RPMI8226 (cell line): ENCODE measurements around the gene CHST11.

Source experiments
- DNase-seq: peaks from one replicate; pipeline ENCODE4 v3.0.0-alpha.2; 2015

Gene CHST11

DNA sequence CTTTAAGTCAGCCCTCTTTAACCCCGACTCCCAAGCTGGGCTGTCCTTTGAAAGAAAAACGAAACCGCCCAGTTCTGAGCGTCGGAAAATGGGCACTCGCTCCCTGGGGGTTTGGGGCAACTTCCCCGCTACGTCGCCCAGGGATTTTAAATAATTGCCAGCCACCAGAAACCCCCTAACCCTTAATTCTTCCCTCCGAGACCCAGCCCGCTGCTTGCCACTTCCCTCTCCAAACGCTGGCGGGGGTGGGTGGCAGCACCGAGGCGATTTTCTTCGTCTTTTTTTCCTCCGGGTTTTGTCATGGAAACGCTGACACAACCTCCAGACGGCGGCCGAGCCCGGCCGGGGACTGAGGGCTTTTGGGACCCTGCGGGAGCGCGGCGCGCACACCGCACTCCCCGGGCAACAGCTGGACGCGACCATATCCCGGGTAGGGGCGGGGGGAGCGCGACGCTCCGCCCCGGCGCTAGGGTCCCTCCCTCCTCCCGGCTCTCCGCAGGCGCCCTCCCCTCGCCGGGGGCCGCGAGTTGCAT, at the start of gene CHST11:
Gene CHST11, plus strand, starts transcription at position 532 of the 533 bp plus-strand sequence.
- peak; percentile 85 for DNase-seq

DNA sequence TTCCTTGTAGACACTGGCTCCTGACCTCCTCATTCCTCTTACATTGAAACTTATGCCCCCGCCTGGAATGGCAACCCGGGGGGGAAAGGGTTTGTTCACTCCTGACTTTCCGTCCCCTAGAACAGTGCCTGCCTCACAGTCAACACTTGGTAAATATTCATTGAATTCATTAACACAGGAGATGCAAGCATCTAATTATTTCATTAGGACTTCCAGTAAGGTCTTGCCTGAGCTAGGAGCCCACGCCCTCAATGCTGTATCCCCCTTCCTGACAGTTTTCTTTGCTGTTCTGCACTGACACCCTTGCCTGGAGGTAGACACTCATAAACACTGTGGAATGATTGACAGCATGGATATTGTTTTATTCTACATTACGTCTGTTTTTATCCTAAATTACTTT, 49.3 kb upstream of the CHST11 start:
- no peak for DNase-seq

DNA sequence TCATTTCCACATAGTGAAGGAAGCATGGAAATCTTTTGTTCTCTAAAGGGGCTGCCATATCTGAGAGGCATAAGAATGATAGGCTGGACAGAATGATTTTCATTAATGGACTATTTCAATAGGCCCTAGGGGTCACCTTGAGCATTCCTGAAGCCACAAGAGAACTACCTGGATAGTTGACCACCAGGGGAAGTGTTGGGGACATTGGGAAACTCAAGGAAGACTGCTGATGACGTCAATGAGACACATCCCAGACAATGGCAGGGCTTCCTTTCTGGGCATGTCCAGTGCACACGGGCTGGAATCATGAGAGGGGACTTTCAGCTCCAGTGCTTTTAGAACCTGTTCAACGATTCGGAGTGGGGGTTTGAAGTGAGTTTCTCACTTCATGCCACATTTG, 48.8 kb upstream of the CHST11 start:
- no peak for DNase-seq

DNA sequence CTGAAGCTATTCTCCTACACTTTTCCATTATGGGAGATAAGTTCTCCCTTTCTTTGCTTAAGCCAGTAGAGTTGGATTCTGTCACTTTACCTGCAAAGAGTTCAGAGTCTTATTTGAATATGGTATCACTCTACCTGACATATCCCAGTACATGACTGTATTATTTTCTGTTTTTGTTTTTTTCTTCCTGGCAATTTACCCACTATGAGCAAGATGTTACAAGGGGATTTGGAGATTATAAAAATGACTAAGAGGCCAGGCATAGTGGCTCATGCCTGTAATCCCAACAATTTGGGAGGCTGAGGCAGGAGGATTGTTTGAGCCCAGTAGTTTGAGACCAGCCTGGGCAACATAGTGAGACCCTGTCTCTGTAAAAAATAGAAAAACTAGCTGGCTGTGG, 46.4 kb upstream of the CHST11 start:
- no peak for DNase-seq

DNA sequence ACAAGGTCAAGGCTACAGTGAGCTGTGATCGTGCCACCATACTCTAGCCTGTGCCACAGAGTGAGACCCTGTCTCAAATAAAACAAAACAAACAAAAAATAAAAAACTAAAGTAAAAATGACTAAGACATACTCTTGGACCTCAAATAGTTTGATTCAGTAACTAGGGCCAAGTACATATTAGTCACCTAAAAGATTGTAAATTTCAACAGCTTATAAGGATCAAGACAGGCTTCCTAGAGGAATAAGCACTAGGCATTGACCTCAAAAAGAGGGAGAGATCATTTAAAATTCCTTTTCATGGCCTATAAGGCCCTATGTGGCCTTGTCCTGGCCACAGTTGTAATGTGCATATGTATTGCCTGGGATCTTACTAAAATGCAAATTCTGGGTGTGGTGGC, 46.0 kb upstream of the CHST11 start:
- no peak for DNase-seq

DNA sequence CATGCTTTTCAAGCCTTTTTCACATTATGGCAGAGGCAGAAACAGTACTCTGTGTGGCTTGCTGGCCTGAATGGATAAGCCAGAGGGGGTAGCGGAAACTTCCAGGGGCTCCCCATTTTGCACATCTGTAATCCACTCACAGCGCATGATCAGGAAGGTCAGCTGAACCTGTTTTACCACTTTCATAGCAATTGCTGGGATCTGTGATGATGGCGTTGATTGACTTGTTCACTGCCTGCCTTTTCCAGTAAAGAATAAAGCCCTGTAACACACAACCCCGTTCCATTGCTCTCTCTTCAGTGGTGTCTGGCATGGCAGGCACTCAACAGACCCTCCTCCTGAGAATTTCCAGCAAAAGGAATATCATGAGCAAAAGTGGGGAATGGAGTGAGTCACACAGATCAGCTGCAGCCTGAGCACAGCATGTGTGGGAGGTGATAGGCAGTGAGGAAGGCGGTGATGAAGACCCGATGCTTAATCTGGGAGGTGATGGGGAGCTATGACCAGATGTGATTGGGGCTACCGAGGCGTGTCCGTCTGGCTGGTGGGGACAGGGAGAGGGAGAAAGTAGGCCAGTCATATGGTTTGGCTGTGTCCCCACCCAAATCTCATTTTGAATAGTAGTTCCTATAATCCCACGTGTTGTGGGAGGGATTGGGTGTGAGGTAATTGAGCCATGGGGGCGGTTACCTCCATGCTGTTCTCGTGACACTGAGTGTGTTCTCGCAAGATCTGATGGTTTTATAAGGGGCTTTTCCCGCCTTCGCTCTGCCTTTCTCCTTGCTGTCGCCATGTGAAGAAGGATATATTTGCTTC, 44.7 kb upstream of the CHST11 start:
- DNase-seq: no peak

DNA sequence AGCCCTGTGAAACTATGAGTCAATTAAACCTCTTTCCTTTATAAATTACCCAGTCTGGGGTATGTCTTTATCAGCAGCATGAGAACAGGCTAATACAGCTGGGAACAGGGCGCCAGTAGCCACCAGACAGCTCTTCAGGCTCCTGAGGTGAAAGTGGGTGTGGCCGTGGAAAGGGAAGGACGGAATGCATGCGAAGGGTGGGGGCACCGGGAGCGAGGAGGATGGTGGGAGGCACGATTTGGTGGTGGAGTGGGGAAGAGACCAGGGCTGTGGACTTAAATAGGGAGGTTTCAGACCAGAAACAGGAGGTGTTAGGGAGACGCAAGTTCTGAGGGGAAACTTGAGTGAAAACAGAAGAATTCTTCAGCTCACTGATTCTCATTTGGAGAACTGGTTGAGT, 44.1 kb upstream of the CHST11 start:
- no peak for DNase-seq

DNA sequence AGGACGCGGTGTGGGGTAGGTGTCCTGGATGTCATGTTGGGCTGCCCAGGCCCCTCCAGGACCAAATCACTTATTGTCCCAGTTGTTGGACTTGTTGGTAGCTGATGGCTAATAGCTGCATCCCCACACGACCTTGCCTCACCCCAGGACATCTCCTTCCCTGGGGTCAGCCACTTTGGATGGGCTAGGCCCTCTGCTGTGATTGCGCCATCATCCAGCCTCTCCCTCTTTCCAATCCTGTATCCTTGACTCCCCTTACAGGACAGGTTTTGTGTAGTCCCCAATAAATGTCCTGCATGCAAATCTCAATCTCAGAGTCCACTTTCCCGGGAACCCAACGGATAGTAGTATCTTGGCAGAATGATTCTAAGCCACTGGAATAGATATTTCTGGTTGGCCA, 43.4 kb upstream of the CHST11 start:
- no peak for DNase-seq

DNA sequence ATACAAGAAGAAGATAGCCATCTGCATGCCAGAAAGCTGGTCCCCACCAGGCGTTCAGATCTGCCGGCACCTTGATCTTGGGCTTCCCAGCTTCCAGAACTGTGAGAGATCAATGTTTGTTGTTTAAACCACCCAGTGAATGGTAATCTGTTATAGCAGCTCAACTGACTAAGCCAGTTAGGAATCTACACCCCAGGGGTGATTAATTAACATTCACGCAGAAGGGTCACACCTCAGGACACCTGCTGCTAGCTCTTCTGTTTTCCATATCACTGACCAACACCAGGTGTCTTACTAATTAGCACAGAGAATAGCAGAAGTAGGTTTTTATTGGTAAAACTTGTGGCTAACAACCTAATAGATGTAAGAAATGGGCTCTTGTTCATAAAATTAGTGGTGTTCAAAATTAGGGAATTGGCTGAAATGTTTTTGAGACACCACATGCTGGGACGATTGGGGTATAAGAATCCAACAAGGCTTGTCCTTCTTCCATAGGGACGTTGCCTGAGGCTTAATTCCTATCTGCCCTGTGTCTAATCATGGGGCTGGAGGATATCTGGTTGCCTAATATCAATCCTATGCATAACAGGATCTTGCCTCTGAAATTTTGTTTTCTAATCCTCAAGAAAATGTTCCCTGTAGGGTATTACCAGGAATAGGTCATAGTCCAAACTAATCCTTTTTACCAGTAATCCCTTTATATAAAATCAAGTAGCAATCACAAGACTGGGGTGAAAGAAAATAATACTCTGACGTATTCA, 42.0 kb upstream of the CHST11 start:
- DNase-seq: no peak

DNA sequence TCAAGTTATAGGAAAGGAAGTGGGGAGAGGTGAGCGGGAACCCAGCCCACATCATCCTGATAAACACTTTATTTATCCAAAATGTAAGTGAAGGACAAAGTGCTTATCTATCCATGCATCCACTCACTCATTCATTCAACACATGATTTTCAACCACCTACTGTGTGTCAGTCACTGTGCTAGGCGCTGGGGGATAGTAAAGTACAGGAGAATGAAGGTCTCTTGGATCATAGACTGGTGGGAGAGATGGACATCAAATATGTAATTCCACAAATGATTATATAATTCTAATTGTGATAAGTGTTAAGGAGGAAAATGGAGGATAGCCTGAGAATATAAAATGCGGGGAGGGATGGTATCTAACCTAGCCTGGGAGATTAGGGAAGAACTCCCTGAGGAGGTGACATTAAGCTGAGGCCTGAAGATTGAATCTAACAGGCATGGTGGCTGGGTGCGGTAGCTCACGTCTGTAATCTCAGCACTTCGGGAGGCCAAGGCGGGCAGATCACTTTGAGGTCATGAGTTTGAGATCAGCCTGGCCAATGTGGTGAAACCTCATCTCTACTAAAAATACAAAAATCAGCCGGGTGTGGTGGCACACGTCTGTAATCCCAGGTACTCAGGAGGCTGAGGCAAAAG, 41.3 kb upstream of the CHST11 start:
- no peak for DNase-seq

DNA sequence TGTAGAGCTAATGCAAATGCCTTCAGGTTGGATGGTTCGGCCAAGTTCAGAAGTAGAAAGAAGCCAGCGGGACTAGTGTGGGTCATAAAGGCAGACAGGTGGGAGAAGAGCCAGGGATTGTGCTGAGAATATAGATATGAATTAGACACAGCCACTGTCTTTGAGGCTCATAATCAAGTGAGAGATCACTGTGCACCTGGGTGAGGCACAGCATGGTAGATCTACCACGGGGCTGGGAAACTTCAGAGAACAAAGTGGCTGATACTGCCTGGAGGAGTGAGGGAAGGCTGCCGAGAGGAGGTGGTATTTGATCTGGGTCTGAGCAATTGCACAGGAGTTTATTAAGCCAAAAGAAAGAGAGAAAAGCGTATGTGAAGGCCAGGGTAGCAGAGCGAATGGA, 40.6 kb upstream of the CHST11 start:
- DNase-seq: no peak

DNA sequence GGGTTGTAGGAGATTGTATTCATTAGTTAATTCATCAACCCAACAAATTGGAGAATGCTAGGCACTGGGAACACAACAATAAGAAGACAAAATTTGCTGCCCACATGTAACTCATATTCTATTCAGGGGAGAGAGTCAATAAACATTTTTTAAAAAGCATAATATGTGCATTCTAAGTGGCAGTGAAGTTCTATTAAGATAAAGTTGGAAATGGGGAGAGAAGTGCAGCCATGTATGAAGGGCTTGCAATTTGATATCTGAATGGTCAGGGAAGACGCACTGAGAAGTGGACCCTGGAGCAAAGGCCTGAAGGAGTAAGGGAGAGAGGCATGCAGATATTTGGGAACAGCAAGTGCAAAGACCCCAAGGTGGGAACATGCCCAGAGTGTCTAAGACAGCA, 40.2 kb upstream of the CHST11 start:
- no peak for DNase-seq

DNA sequence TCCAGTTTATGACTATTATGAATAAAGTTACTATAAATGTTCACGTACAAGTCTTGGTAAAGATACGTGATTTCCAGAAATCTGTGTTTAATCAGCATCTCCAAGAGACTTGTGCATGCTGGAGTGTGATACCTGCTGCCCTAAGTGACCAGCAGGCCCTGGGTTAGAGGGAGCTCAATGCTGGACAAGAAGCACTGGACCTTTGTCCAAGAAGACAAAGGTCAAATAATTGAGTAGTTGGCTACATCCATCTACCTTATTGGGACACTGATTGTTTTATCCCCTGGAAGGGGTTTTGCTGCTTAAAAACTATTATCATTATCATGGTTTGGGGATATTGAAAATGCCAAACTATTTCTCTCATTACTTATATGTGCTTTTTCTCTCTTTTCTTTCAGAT, 37.0 kb upstream of the CHST11 start:
- DNase-seq: no peak

DNA sequence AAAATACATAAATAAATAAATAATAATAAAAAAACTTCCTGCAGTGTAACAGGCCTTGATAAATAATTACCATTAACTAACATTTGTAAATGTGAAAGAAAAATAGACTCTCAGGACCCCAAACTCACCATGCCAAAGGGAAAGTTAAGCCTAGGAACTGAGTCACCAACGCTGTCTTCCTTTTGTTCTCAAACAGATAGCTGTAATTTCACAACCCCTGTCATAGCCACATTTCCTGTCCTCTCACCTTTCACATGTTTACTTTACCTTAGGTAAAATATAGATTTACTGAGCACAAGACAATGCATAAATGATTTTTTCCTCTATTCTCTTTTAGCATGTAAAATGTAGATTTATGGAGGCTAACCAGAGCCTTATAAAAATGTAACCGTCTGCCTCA, 35.9 kb upstream of the CHST11 start:
- DNase-seq: no peak

DNA sequence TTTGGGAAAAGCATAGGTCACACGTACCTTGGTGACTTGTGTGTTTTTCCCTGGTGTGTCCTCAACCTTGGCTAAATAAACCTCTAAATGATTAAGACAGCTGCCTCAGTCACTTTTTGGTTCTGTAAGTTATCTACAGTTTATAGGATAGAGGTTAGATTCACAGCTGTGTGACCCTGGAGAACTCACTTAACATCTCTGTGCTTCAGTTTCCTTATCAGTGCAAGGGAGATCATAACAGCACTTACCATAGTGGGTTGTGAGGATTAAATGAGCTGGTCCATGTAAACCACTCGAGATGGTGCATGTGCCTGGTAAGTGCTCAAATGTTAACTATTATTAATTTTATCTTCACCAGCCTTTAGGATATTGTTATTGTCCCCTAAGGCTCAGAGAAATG, 35.4 kb upstream of the CHST11 start:
- DNase-seq: no peak

DNA sequence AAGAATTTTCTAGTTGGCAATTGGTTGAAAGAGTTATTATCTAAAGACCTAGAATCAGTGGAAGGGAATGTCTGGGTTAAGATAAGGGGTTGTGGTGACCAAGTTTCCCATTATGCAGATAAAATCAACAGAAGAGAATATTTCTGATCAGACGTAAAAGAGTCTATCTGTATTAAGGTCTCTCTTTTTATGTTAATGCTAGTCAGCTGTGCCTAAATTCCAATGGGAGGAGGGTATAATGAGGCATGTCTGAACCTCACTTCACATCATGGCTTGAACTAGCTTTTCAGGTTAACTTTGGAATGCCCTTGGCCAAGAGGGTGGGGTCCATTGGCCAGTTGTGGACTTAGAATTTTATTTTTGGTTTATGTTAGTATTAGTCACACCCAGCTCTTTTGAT, 34.3 kb upstream of the CHST11 start:
- no peak for DNase-seq

DNA sequence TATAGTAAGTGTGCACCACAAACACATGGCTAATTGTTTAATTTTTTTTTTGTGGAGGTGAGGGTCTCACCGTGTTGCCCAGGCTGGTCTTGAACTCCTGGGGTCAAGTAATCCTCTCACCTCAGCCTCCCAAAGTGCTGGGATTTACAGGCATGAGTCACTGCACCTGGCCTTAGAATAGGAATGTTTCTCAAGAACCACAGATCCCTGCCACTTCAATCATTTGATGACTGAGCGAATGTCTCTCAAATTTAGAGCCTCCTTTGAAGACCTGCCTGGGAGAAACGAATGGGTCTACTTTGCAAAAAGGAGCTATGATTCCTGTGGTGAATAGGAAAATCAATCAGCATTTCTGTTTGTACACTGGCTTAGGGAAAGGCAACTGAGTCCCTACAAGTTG, 33.5 kb upstream of the CHST11 start:
- DNase-seq: no peak

DNA sequence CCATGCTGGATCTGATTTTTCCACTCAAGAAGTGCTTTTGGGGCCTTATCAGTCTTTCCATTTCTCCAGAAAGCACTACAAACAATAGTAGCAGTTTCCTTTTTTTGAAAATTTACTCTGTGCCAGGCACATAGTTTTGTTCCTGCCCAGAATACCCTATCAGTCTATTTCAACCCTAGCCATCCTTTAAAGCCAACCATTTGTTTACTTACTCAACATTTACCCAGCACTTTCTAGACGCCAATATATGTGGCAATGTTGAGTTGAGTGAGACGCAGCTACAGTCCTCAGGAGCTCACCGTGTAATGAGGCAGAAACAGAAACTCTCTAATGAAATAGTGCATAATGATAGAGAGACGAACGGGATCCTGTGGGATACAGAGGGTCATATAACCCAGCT, 32.9 kb upstream of the CHST11 start:
- DNase-seq: no peak

DNA sequence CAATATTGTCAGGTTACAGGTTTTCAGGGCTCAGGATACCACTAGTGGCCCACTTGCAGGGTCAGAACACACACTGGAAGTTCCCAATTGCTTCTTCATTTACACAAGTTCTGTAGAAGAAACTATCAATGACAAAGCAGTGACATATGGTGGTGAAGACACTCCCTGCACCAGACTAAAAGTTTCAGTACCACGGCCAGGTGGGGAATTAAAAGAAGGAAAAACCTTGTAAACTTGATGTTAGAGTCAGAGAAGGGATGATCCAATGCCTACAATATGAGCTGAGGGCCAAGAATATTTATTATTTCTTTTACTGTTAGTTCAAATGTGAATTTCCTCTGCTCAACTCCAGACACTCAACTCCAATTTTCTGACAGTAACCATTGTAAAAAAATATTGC, 31.8 kb upstream of the CHST11 start:
- DNase-seq: no peak

DNA sequence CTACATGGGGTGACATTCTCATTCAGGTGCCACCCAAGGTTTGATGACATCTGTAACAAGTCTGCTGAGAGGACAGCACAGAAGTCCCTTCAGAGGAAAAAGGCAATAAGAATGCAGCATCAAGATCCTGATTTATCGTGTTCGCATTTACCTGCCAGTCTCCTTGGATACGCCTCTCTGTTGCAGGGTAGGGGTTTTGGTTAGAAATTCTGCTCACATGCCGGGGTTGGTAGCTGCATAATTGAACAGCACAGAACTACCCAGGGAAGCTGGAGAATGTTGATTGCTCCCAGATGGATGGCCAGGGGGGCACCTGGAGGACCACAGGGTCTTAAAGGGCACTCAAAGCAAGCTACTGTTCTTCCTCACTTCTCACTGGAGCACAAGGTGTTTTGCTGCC, 31.1 kb upstream of the CHST11 start:
- no peak for DNase-seq

DNA sequence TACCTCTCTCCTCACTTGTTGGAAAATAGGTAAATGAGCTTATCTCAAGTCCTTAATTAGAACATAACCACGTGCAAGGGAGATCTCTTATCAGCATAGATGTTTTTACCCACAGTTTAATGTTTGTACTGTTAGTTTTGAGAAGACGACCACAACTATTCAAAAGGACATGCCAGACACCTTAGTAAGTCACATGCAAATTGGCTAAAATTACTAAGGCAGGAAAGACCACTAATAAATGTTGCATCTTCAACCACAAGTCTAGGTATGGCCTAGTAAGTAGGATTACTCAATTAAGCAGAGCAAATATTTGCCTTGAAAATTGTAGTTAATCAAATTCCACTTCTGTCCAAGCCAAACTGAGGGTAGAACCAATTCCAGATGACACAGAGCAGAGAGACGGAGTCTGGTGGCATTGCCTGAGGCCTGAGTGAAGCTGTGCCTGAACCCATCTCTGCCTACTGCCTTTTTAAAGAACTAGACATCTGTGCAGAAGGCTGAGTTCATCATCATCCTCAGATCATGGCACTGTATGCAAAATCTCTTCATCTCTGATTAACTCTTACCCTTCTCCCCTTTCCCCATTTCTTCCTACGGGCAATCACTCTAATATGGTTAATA, 29.7 kb upstream of the CHST11 start:
- DNase-seq: no peak

DNA sequence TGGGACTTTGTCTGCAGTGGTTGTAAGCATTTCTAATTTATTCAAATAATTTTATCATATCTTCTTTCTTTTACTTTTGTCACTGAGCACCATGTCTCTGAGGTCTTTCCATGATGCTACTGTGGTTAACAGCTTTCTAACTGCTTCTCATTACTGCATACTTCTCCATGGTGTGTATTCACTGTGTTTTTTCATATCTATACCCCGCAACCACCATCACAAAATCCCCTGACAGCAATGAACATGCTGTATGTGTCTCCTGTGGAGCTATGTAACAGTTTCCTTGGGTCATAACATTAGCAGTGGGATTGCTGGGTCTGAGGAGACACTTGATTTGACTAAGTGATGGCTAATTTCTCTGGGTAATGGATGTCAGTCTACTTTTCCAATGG, 29.2 kb upstream of the CHST11 start:
- no peak for DNase-seq

DNA sequence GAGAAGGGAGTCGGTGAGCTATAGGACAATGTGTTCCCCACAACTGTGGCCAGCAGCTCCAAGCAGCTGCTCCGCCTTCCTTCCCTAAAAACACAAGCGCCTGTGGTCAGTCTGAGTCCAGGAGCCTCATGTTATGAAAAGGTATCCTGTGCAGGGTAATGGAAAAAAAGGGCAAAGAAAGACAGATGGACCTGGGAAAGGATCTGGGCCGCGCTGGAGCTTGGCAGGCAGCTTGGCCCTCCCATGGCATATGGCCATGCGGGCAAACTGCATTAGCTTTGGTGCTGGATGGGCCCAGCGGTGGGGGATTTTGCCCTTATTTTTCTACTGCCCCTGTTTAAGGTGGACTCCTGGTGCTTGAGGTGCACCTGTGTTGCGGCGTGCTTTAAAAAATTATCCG, 23.7 kb upstream of the CHST11 start:
- no peak for DNase-seq
